ENCODE results near the gene XPO1.
A peak's percentile ranks its signal among the peaks of the same experiment; 100 is the strongest.
"Not testable (repeated sequence)": the region's sequence is repeated elsewhere in the genome, so short reads cannot be mapped to it uniquely, and the experiment has no call there.

The XPO1 gene

DNA sequence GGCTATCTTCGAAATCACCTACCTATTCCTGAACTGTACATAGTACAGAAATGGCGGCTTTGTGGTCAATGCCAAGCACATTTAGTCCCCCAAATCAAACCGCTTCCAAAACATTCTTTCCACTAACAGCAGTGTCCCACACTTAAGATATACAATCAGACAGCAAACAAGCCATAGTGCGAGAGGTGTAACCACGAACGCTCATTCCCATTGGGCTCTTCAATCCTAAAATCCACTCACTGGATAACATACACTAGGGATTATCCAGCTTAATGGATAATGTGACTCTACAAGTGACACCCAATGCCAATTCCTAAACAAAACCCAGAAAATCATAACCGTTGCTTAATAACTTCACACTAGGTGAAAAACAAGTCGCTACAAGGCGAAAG lies 2.0 kb downstream of the XPO1 start:
- DNase-seq (ENCODE audit: low read depth, low spot score): no peak

GRCh38 chr2:61535449-61535848 lies 2.7 kb downstream of the XPO1 start:
- DNase-seq (ENCODE audit: low read depth, low spot score): no peak

DNA sequence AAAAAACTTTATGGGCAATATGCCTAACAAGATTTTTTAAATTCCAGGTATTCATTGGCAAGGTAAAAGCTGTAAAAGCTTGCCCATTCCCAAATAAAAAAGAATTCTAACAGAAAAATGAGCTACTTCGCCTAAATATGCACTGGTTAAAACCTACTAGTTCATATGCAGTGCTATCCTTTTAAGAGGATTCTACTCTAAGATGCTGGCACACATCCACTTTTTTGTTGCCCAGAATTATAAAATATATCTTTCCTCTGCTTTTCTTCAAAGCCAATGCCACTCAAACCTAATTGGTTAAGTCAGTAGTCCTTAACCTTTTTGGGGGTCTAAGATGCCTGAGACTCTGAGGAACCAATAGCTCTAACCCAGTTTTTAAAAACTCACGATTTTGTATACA lies 3.2 kb downstream of the XPO1 start:
- no peak for DNase-seq (ENCODE audit: low read depth, low spot score)

DNA sequence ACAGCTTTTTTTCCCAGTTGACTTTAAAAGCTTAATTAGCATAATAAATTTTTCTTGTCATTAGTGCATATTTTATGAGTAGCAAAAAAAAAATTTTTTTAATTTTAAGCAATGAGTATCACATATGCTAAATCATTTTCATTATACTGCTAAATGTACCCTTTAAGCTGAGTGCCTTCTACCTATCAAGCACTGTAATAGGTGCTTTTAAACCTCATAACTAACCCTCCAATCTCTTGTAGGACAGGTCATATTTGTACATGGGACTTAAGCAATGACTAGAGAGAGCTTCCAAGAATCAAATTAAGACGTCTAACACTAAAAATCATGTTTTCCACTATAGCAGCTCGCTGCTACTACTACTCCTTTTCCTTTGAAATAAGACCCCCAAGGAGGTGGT lies 7.4 kb downstream of the XPO1 start:
- DNase-seq (ENCODE audit: low read depth, low spot score): no peak

- no peak for DNase-seq (ENCODE audit: low read depth, low spot score)
Measured at GRCh38 chr2:61529944-61530735, 8.0 kb downstream of the XPO1 start.

GRCh38 chr2:61520261-61520660 lies 17.9 kb downstream of the XPO1 start:
- no peak for DNase-seq (ENCODE audit: low read depth, low spot score)

DNA sequence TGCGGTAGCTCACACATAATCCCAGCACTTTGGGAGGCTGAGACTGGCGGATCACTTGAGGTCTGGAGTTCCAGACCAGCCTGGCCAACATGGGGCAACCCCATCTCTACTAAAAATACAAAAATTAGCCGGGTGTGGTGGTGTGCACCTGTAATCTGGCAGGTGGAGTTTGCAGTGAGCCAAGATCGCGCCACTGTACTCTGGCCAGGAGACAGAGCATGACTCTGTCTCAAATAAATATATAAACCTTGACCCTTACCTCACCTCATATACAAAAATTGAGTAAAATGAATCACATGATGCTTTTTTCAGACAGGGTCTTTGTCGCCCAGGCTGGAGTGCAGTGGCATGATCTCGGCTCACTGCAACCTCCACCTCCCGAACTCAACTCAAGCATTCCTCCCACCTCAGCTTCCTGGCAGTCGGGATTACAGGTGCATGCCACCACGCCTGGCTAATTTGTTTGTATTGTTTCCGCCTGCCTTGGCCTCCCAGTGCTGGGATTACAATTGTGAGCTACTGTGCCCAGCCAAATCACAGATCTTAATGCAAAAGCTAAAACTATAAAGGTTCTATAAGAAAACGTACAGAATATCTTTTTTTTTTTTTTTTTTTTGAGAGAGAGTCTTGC lies 25.3 kb downstream of the XPO1 start:
- no peak for DNase-seq (ENCODE audit: low read depth, low spot score)

DNA sequence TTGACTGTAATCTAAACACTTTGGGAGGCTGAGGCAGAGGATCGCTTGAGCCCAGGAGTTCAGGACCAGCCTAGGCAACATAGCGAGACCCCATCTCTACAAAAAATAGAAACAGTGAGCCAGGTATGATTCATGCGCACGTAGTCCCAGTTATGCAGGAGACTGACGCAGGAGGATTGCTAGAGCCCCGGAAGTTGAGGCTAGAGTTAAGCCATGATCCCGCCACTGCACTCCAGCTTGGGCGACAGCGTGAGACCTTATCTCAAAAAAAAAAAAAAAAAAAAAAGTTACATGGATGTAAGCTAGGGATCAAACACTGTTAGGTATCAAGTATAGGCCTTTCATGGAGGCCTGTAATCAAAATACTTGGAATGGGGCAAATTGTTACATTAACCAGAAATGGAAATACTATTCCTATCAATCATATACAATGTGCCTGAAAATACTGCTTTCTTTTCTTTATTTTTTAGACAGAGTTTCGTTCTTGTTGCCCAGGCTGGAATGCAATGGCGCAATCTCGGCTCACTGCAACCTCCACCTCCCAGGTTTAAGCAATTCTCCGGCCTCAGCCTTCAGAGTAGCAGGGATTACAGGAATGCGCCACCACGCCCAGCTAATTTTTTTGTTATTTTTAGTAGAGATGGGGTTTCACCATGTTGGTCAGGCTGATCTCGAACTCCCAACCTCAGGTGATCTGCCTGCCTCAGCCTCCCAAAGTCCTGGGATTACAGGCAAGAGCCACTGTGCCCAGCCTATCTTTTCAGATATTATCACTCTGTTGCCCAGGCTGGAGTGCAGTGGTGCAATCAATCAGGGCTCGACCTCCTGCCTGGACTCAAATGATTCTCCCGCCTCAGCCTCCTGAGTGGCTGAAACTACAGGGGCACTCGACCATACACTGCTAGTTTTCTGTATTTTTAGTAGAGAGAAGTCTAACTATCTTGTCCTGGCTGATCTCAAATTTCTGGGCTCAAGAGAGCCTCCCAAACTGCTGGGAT lies 27.2 kb downstream of the XPO1 start:
- peak; percentile 20 for DNase-seq (ENCODE audit: low read depth, low spot score)

GRCh38 chr2:61504949-61505348 lies 33.2 kb downstream of the XPO1 start:
- DNase-seq (ENCODE audit: low read depth, low spot score): no peak

- no peak for DNase-seq (ENCODE audit: low read depth, low spot score)
Measured at GRCh38 chr2:61499060-61499459, 39.1 kb downstream of the XPO1 start.

DNA sequence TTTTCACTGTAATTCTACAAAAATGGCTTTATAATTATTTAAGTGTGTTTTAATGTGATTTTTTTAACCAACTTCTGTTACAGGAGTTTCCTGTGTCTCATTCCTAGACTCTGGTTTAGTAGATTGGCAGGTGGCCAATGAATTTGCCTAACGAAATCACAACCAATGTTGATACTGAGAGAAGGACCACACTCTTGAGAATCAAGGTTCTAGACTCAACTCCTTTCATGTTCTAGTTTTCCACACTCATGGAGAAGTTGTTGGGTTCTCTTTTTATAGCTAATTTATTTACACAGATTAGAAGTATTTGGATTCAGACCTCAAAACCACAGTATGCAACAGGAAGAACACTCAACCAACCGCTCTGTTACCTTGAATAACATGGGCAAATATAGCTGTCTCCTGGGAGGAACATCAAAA lies 44.6 kb downstream of the XPO1 start:
- DNase-seq (ENCODE audit: low read depth, low spot score): no peak

DNA sequence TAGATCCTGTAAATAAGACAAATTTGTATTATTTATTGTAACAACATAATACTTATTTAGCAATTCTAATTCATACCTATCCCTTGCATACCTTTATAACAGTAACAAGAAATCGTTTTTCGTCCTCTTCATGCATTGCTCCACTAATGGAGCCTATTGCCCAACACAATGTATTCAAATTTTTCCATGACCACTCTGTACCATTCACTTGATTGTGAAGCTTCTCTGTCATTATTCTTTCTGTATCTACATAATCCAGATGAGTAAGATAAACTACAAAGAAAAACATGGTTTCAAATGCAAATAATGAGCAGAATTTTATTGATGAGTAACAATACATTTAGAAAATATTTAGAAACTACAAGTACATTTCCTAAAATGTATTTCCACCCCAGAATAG lies 45.7 kb downstream of the XPO1 start:
- DNase-seq (ENCODE audit: low read depth, low spot score): no peak

GRCh38 chr2:61485281-61485680 lies 52.9 kb downstream of the XPO1 start:
- no peak for DNase-seq (ENCODE audit: low read depth, low spot score)

- DNase-seq (ENCODE audit: low read depth, low spot score): no peak
Measured at GRCh38 chr2:61478086-61478485, 60.1 kb downstream of the XPO1 start.

DNA sequence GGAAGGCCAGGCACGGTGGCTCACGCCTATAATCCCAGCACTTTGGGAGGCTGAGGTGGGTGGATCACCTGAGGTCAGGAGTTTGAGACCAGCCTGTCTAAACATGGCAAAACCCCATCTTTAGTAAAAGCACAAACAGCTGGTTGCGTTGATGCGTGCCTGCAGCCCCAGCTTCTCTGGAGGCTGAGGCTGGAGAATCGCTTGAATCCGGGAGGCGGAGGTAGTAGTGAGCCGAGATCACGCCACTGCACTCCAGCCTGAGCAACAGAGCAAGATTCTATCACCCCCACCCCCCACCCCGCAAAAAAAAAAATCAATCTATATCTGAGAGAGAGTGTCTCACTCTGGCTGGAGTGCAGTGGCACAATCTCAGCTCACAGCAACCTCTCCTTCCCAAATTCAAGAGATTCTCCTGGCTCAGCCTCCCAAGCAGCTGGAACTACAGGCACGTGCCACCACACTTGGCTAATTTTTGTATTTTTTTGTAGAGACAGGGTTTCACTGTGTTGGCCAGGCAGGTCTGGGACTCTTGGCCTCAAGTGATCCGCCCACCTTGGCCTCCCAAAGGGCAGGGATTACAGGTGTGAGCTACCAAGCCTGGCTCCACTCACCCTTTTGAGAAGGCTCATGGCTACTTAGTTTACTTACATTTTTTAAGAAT lies 61.1 kb downstream of the XPO1 start:
- DNase-seq (ENCODE audit: low read depth, low spot score): not testable (repeated sequence)

DNA sequence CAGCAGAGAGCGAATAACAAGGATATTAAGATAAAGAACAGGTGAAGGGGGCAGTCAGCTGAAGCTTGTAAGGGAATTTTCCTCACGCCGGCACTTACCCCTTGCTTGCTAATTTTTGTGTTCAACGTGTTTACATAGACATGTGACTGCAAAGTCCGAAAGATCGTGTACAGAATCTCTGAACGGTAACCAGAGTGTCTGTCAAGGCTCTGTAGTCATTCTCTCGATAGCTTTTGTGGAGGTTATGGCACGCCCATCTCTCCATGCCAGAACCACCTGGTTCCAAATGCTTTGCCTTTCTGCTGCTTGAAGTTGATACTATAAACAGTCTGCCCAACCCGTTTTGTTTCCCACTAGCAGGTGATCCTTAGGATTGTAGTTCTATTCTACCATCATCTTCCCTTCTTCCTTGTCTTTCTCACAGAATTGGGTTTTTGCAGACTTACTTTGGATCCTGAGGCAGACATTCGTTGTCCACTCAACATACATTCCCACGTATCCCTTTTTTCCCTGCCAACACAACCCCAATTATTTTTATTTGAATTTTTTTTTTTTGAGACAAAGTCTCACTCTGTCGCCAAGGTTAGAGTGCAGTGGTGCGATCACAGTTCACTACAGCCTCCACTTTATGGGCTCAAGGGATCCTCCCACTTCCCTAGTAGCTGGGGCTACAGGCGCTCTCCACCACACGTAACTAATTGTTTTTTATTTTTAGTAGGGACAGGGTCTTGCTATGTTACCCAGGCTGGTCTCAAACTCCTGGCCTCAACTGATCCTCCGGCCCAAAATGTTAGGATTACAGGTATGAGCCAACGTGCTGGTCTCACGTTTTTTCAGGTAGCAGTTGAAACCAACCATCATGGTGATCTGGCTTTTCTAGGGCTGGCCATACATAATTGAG lies 66.0 kb downstream of the XPO1 start:
- peak; percentile 31 for DNase-seq (ENCODE audit: low read depth, low spot score)

DNA sequence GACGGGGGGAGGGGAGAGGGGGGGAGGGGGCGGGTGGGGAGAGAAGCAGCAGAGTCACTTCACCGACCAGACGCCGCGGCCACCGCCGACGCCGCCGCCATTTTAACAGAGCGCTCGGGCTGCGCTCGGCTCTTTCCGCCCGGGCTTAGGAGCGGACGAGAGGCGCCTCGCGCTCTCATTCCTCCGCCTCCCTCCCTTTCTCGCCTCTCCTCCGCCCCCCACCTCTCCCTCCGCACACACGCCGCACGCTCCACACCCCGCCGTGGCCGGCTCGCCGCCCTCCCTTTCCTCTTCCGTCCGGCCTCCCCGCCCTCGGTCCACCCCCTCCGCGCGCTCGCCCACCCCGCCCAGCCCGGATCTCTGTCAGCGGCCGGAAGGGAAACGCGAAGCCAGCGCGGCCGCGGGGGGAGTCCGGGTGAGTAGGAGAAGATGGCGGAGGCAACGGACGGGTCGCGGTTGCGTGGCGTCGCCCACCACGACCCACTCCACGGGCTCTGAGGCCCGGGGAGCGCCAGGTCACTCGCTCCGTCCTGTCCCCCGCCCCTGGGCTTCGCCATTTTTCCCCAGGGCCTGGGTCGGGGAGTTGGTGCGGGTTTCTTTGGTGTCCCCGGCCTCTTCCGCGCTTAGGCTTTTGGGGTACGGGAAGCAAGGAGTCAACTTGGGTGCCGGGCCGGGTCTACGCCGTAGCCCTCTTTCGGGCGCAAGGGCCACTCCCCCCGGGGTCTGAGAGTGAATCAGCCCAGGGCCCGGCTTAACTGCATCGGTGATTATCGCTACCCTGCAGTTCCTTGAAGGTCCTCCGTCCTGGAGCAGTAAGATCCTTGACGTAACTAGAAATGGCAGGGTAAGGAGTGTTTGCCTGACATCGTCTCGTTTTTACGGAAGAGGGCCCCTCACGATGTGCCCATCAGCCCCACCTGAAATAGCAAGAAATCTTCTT lies 66.9 kb downstream of the XPO1 start, which contains the start of gene USP34:
Gene USP34 (minus strand): TSS at position 123 of the 940 bp plus-strand sequence. CDS start 395 bp downstream, outside the sequence.
- peak; percentile 94 for DNase-seq (ENCODE audit: low read depth, low spot score)

GRCh38 chr2:61470122-61470951 lies 67.8 kb downstream of the XPO1 start:
- DNase-seq (ENCODE audit: low read depth, low spot score): peak; percentile 77
